Coronary artery (tissue), 2 donors: Measurements from ENCODE around the gene DCST2.

Experiments
- DNase-seq: peaks from one replicate; pipeline ENCODE4 v3.0.0-alpha.2; 2017; ENCODE audit warnings: low spot score
- H3K27ac ChIP-seq, 2 donors: fragments of 200-600 bp; sonication (generic); one replicate each; pipeline ENCODE4 v1.5.1; 2016 to 2019
- H3K4me3 ChIP-seq: fragments of 200-600 bp; sonication (generic); 2 replicates; pipeline ENCODE4 v1.5.1; 2016; ENCODE audit warnings: mild to moderate bottlenecking, moderate library complexity
- CTCF ChIP-seq: fragments of 200-600 bp; sonication (generic); IDR thresholded peaks from one replicate; pipeline ENCODE4 v1.5.1; 2019; ENCODE audit warnings: antibody characterized with exemption

The DCST2 gene

GRCh38 chr1:155009742-155010141, 23.8 kb downstream of the DCST2 start:
- Histone ChIP-seq H3K4me3 (peak overlapping the region; percentile 59), H3K27ac (peak overlapping the region in 1 of 2 donors; percentile 93)
- no peak for DNase-seq
- TF ChIP-seq CTCF: no peak

DNA sequence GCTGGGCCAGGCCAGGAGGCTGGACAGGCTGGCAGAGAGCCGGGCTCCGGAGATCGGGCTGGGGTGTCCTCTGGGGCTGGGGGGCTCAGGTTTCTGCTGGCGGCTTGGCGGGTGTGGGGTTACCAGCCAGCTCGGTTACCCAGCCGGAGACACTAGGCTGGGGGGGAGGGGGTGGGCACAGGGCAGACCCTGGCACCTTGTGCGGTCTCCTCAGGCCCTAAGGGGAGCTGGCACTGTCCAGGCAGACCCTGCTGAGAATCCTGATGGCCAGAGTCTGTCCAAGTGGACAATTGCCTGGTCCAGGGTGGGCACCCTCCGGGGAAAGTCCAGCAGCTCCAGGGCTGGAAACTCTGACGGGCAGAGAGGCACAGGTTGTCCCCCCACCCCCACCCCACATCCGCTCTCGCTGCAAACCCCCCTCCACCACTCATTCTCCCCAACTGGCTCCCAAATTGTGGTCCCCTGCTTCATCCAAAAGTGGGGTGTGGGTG, 24.3 kb downstream of the DCST2 start:
- H3K4me3 ChIP-seq: peak overlapping the region; percentile 59
- DNase-seq: no peak
- TF ChIP-seq CTCF: no peak
- peak overlapping the region in 1 of 2 donors; percentile 93 for H3K27ac ChIP-seq

DNA sequence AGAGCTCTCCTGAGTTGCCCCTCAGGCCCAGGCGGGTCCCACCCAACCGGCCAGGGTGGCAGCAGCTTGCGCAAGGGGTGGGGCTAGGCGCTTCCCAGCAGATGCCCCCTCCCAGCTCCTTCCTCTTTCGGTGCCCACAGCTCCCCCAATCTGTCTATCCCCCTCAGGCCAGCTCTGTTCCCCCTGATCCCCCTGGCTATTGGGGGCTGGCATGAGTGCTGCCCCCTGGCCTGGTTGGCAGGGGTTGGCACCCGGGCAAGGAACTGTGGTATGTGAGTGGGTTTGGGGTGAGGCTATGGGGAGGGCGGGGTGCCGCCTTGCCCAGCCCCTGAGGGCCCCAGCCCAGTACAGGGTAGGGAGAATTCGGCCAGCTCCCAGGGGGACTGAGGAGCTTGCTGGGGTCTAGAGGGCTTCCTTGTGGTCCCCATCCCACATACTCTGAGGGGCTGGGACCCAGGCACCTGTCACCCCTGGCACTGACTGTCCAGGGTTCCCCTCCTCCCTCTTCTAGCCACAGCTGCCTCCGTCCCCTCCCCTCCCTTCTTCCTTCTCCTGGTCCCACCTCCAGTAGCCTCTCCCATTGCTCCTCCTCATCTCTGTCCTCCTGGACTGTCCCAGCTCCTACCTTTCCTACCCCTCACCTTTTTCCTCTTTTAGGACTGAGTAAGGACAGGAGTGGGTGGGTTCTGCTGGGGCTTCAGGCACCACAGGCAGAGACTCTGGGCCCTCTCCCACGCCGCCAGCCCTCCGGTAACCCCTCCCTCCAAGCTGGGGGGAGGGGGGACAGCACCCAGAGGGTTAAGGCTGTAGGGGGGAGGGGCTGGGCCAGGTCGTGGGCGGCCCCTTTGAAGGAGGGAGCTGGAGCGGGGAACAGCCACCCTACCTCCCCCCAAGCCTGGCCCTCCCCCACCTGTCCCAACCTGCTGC, 25.3 kb downstream of the DCST2 start:
- no peak for DNase-seq
- TF ChIP-seq CTCF: no peak
- Histone ChIP-seq H3K4me3 (peak overlapping the region; percentile 59), H3K27ac (peak overlapping the region; percentile 93 to 98)

DNA sequence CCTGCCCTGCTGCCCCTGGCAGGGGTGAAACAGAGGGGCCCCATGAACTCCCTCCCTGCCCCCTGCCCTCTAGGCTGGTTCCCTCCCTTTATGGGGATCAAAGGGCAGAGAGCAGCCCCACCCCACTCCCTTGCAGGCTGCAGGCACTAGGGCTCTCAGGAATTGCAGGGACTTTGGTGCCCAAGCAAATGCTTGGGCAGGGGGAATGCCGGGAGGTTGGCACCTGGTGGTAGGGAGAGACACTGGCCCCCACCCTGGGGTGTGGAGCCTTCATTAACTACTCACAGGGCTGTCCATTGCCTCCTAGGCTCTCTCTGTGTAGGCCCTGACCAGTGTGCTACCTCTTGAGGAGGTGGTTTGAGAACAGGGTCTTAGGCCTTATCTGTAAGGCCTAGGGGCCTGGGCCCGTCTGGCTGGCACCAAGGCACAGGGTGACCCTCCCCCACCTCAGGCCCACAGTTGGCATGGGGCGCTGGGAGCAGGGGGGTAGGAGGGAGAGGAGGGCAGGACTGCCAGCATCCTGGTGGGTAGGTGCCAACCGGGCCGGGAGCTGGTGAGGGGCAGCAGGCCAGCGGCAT, 26.2 kb downstream of the DCST2 start:
- no peak for TF ChIP-seq CTCF
- Histone ChIP-seq H3K27ac (peak overlapping the region; percentile 93 to 98), H3K4me3 (peak overlapping the region; percentile 59)
- no peak for DNase-seq

DNA sequence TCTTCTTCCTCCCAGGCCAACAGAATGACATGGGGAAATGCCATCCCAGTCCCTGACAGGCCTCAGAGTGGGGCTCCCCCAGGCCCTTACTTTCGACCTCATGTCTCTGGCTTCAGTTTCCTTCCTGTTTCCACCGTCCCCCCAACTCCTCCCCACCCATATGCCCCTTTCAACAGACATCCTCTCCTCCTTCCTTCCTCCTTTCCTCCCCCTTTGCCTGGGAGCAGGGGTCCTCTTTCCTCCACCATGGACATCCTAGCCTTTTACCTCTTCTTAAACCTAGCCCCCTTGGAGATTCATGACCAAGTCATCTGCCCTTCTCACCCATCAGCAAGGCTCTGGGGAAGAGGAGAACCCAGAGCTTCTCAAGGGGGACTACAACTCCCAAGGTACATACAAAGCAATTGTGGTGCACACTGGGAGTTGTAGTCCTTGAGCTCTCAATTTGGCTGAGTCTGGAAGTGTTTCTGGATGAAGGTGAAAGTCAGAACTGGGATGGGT, 26.9 kb downstream of the DCST2 start:
- no peak for DNase-seq
- no peak for TF ChIP-seq CTCF
- Histone ChIP-seq H3K27ac (peak overlapping the region; percentile 93 to 98), H3K4me3 (no peak overlapping the region)

- H3K4me3 ChIP-seq: peak overlapping the region; percentile 94
- H3K27ac ChIP-seq: peak overlapping the region; percentile 93 to 98
- peak; percentile 82 for DNase-seq
- TF ChIP-seq CTCF: no peak
Observed at GRCh38 chr1:155005076-155006011, 28.2 kb downstream of the DCST2 start.
